Lower leg skin (tissue), 4 donors: ENCODE results near the gene BANP. TPM values are rescaled to one million over a fixed set of nuclear protein-coding genes. Genes with fewer than 3 reads are reported as not detected.
"Not testable (repeated sequence)": the region's sequence is repeated elsewhere in the genome, so short reads cannot be mapped to it uniquely, and the experiment has no call there.

Experiments
- DNase-seq, 2 donors: peaks; one replicate each; pipeline ENCODE4 v3.0.0-alpha.2; 2019; ENCODE audit warnings: low spot score in 2 of 2
- H3K4me3 ChIP-seq: fragments of 200-600 bp; sonication (generic); 2 replicates; pipeline ENCODE4 v1.5.1; 2017; ENCODE audit warnings: mild to moderate bottlenecking, low read depth; ENCODE audit not compliant: poor library complexity, severe bottlenecking
- POLR2A ChIP-seq, 2 donors: fragments of 450-650 bp; IDR thresholded peaks; one replicate each; pipeline ENCODE4 v1.6.1; 2016 to 2017; ENCODE audit warnings: antibody characterized with exemption in 2 of 2, mild to moderate bottlenecking in 1 of 2, moderate library complexity in 1 of 2
- WGBS, 2 donors: methylation state at CpG; one replicate each; pipeline ENCODE4 v1.1.5; 2018; 5-methylcytosine and 5-hydroxymethylcytosine counted together
- intact Hi-C: fragments of 100-400 bp; cut with DNase I; formaldehyde crosslinking; loops from one replicate; pipeline ENCODE4 v1.15.0; 2023; ENCODE audit warnings: low total_unique reads
- total RNA-seq, 4 donors: library from RNA; depleted of rRNA; stranded (reverse); fragments of >200 nt; gene quantifications; one replicate each; pipeline ENCODE4 v1.1.0, GENCODE V29; 2016
- TF ChIP-seq, protein P1 (sequence below), 3 donors: fragments of 450-650 bp; IDR thresholded peaks; one replicate each; pipeline ENCODE4 v1.5.1; 2016; ENCODE audit warnings: antibody characterized with exemption in 3 of 3, mild to moderate bottlenecking in 3 of 3, moderate library complexity in 2 of 3

The BANP gene, protein sequence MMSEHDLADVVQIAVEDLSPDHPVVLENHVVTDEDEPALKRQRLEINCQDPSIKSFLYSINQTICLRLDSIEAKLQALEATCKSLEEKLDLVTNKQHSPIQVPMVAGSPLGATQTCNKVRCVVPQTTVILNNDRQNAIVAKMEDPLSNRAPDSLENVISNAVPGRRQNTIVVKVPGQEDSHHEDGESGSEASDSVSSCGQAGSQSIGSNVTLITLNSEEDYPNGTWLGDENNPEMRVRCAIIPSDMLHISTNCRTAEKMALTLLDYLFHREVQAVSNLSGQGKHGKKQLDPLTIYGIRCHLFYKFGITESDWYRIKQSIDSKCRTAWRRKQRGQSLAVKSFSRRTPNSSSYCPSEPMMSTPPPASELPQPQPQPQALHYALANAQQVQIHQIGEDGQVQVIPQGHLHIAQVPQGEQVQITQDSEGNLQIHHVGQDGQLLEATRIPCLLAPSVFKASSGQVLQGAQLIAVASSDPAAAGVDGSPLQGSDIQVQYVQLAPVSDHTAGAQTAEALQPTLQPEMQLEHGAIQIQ
- 10 to 100 TPM; 21.6 to 28.7 (median 24.5) TPM for total RNA-seq

- intact Hi-C loops = no loop called here
- WGBS, 2 donors = 0 to 1% methylated on average over 10 to 67 of the region's 73 CpGs
These were observed at the start of gene BANP for GRCh38 chr16:87950765-87951551. Gene BANP, plus strand, starts transcription at chr16:87951434. Its CDS starts 23,682 bp downstream, at chr16:87975116.

GRCh38 chr16:87904963-87905362, 46.3 kb upstream of the BANP start:
- H3K4me3 ChIP-seq, DNase-seq, intact Hi-C loops: not testable (repeated sequence)
- 93 to 96% methylated on average over 5 of the region's 5 CpGs for WGBS, 2 donors

More at GRCh38 chr16:87950765-87951551, at the start of gene BANP:
- DNase-seq = peak; percentile 97 to 99
- H3K4me3 ChIP-seq = peak within 1 kb of the TSS; percentile 80
- TF ChIP-seq, protein P1, sequence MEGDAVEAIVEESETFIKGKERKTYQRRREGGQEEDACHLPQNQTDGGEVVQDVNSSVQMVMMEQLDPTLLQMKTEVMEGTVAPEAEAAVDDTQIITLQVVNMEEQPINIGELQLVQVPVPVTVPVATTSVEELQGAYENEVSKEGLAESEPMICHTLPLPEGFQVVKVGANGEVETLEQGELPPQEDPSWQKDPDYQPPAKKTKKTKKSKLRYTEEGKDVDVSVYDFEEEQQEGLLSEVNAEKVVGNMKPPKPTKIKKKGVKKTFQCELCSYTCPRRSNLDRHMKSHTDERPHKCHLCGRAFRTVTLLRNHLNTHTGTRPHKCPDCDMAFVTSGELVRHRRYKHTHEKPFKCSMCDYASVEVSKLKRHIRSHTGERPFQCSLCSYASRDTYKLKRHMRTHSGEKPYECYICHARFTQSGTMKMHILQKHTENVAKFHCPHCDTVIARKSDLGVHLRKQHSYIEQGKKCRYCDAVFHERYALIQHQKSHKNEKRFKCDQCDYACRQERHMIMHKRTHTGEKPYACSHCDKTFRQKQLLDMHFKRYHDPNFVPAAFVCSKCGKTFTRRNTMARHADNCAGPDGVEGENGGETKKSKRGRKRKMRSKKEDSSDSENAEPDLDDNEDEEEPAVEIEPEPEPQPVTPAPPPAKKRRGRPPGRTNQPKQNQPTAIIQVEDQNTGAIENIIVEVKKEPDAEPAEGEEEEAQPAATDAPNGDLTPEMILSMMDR (IDR thresholded peaks at IDR 0.05) = peak in 1 of 3 donors; percentile 64
- TF ChIP-seq POLR2A (IDR thresholded peaks at IDR 0.05) = peak in 1 of 2 donors; percentile 28

GRCh38 chr16:87905521-87905920, 45.7 kb upstream of the BANP start:
- DNase-seq, H3K4me3 ChIP-seq, intact Hi-C loops: not testable (repeated sequence)
- 84 to 89% methylated on average over 7 of the region's 7 CpGs for WGBS, 2 donors

DNA sequence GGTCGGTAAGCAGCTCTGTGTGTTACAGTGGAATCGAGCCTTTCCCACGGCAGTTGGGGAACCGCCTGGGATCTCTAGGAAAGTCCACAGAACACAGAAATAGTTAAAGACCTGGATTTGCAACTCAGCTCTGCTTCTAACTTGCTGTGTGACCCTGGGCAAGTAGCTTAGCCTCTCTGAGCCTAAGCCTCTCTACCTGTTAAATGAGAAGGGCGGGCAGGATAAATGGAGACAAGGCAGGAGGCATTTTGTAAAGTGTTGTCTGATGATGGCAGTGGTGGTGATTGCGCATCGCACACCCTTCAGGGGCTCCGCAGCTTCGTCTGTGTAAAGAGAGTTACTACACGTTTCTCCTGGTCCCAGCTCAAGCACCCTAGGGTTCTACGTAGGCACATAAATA, 43.1 kb upstream of the BANP start:
- DNase-seq, intact Hi-C loops, H3K4me3 ChIP-seq: not testable (repeated sequence)
- WGBS, 2 donors = 87 to 90% methylated on average over 11 of the region's 11 CpGs

GRCh38 chr16:87909203-87909935, 41.9 kb upstream of the BANP start:
- TF ChIP-seq, protein P1 (IDR thresholded peaks at IDR 0.05) = peak in 1 of 3 donors; percentile 72
- intact Hi-C loops, H3K4me3 ChIP-seq: not testable (repeated sequence)
- WGBS, 2 donors = 31 to 33% methylated on average over 35 to 36 of the region's 36 CpGs
- DNase-seq = peak; percentile 55 to 95

DNA sequence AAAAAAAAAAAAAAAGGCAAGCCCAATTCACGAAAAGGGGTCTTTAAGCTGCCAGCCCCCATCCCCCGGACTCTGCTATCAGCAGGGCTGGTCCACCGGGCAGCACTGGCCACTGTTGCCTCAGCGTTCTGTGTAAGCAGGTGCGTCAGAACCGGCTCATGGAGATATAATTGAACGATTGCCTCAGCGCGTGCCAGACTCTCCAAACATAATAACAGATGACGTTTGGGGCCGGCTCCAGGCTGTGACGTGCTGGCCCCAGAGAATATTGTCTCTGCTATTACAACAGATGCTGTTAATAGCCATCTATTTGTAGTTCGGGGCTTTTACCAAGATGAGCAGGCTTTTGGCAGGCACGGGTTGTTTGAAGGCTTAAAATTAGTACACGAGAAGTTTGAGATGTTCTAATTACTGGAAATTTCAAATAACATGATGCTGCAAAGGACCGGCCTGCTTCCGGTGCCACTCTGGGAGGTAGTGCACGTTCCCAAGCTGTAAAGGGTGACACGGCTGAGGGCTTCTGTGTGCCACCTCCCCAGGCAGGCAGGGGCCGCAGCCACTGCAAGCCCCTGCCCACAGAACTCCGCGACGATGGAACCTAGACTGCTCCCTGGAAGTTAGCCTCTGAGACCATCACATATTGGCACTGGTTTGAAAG, 40.0 kb upstream of the BANP start:
- DNase-seq = peak; percentile 86 to 96
- intact Hi-C loops, H3K4me3 ChIP-seq: not testable (repeated sequence)
- WGBS, 2 donors = 46 to 60% methylated on average over 21 to 23 of the region's 23 CpGs

GRCh38 chr16:87912691-87913090, 38.5 kb upstream of the BANP start:
- H3K4me3 ChIP-seq, intact Hi-C loops, DNase-seq: not testable (repeated sequence)
- WGBS, 2 donors = 82 to 83% methylated on average over 18 of the region's 18 CpGs

- intact Hi-C loops, H3K4me3 ChIP-seq, DNase-seq: not testable (repeated sequence)
- WGBS, 2 donors = 74 to 81% methylated on average over 27 of the region's 27 CpGs
These were observed 37.1 kb upstream of the BANP start for GRCh38 chr16:87914021-87914725.
